GM19324 (cell line): ENCODE results near the gene LYPLAL1.
"Not testable (repeated sequence)": the region's sequence is repeated elsewhere in the genome, so short reads cannot be mapped to it uniquely, and the experiment has no call there.

Source experiments
- ATAC-seq: cut with Tn5 transposase; IDR thresholded peaks from one replicate; pipeline ENCODE4 v1.9.1; 2021; ENCODE audit warnings: mild to moderate bottlenecking, moderate library complexity; ENCODE audit not compliant: unreplicated experiment, low FRiP score

LYPLAL1 gene

GRCh38 chr1:219209578-219209977 lies 35.9 kb downstream of the LYPLAL1 start:
- no peak for ATAC-seq

DNA sequence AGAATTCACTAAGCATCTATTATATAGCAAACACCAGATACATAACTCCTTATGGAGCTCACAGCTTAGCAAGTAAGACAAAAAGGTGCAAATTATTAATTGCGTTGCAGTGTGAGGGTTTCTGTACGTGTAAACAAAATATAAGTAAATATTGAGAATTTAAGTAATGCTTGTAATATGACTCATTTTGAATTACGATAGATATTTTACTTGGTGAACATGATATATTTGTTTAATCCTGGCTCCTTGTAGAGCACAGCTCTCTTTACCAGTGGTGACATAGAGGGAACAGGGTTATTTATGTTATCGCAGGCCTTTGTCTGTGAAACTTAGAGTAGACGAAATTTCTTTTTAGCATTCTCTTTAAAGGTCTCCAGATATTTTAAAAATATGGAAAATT lies 36.4 kb downstream of the LYPLAL1 start:
- no peak for ATAC-seq

DNA sequence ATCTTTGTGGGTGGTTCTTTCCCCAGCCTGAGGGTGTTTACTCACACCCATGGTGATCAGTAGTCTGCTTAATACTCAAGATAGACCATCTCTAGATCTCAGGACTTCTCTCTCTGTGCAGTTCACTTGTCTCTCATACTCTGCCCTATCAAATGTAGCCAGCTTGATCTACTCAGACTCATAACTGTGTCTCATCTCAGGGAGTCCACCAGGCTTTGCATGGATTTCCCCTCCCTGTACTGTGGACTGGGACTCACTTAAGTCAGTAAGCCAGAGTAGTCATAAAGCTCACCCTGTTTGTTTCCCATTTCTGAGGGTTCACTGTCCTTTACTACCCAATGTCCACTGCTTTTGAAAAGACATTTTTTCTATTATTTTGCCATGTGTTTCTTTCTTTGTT lies 41.8 kb downstream of the LYPLAL1 start:
- no peak for ATAC-seq

DNA sequence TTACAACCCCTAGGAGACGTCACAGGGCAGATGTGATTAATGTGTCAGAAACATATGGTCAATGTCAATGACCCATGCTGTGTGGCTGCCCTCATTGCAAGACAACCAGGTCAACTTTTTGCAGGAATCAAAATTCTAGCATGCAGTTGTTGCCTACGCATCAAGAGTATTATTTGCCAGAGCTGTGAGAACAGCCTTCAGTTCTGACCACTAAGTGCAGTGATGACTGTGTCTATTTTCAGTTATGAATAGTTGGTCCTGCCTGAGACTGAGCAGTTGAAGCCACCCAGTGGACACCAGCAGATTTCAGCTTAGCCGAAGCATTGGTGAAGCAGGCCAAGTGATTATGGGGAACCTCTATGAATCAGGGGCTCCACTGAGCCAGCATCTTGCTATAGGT lies 47.3 kb downstream of the LYPLAL1 start:
- ATAC-seq: peak; percentile 81

- ATAC-seq: no peak
Observed at GRCh38 chr1:219223496-219223895, 49.8 kb downstream of the LYPLAL1 start.

GRCh38 chr1:219226196-219226595 lies 52.5 kb downstream of the LYPLAL1 start:
- no peak for ATAC-seq

DNA sequence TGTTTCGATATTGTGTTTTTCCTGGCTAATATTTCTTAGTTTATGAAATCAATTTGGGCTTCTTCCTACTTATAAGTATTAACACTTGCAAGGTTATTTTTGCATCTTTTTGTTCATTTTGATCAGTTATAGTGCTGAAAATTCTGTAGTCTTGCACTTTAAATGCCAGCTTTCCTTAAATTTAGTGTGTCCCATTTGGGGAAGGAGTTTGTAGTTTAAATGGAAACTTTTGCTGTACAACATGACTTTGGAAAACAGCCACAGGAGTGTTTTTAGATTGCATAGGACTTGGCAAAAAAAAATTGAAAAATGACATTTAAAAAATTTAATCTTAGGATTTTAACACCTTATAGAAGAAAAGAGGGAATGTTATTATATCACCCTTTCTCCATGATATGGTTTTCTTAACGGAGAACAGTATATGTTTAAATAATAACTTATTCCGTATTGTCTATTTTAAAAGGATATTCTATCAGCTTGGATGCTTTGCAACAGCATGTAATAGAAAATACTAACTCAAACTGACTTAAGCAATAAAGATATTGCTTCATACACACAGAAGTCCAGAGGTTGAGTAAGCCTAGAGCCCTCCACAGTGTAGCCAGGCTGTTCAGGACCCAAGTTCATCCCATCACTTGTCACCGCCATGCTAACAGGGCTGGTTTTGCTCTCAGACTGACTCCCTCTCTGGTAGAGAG lies 53.8 kb downstream of the LYPLAL1 start:
- no peak for ATAC-seq

- no peak for ATAC-seq
Observed at GRCh38 chr1:219228058-219228419, 54.4 kb downstream of the LYPLAL1 start.

DNA sequence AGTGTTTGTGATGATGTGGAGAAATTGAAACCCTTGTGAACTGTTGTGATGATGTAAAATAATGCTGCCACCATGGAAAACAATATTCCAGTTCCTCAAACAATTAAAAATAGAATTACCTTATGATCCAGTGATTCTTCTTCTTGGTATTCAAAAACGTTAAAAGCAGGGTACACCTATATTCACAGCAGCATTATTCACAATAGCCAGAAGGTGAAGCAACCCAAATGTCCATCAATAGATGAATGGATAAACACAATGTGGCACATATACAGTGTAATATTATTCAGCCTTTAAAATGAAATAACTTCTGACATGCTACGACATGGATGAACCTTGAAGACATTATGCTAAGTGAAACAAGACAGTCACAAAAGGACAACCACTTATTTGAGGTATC lies 59.2 kb downstream of the LYPLAL1 start:
- no peak for ATAC-seq

DNA sequence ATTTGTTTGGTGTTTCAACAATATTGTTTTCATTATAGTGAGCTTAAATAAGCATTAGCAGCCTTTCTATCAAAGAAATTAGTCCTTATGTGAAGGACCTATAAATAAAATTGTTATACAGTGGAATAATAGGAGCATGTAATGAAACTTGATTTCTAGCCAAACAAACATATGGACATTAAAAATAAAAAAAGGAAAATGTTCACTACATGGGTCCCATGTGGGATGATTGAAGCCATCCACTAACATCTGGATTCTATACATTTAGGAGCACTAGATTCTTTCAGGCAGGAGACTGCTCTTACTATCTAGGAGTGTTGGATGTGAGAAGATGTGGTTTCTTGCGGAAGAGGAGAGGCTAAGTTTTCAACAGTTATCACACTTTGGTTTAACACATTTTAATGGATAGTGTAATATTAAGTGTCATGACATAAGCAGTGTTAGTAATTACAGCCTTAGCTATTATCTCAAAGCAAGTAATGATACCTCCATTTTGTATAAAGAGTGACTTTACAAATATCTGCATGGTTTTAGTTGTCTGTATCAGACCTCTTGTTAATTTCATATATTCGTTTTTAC lies 62.3 kb downstream of the LYPLAL1 start:
- ATAC-seq: no peak

- ATAC-seq: no peak
Observed at GRCh38 chr1:219236933-219237610, 63.4 kb downstream of the LYPLAL1 start.

- ATAC-seq: no peak
Observed at GRCh38 chr1:219239518-219239917, 65.8 kb downstream of the LYPLAL1 start.

GRCh38 chr1:219244864-219245263 lies 71.2 kb downstream of the LYPLAL1 start:
- ATAC-seq: no peak

DNA sequence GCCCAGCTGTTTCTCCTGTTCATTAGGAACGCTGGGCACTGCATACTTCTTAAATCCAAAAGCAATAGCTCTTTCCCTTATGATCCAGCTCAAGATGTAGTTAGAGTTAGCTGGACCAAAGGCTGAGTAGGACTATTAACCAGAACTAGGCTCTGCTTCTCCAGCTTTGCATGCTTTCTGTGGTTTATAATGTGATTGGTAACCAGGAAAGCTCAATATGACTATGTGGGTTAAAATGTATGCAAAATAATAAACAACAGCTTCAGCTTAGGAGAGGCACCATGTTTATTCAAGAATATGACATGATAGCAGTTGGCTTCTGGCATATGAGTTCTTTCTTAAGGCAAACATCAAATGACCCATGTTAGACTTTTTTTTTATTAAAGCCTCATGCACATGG lies 73.8 kb downstream of the LYPLAL1 start:
- no peak for ATAC-seq

DNA sequence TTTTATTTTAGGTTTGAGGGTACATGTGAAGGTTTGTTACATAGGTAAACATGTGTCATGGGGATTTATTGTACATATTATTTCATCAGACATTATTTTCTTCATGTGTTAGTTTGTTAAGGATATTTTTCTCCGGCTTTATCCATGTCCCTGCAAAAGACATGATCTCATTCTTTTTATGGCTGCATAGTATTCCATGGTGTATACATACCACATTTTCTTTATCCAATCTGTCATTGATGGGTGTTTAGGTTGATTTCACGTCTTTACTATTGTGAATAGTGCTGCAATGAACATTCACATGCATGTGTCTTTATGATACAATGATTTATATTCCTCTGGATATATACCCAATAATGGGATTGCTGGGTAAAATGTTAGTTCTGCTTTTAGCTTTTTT lies 76.8 kb downstream of the LYPLAL1 start:
- not testable (repeated sequence) for ATAC-seq

DNA sequence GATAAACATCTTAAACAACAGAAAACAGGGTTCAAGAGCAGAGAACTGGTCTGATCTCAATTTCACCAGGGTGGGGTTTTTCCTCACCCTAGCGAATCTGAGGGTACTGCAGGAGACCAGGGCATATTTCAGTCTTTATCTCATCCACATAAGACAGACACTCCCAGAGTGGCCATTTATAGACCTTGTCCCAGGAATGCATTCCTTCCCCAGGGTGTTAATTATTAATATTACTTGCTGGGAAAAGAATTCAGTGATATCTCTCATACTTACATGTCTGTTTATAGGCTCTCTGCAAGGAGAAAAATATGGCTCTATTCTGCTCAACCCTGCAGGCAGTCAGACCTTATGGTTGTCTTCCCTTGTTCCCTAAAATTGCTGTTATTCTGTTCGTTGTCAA lies 84.1 kb downstream of the LYPLAL1 start:
- no peak for ATAC-seq

DNA sequence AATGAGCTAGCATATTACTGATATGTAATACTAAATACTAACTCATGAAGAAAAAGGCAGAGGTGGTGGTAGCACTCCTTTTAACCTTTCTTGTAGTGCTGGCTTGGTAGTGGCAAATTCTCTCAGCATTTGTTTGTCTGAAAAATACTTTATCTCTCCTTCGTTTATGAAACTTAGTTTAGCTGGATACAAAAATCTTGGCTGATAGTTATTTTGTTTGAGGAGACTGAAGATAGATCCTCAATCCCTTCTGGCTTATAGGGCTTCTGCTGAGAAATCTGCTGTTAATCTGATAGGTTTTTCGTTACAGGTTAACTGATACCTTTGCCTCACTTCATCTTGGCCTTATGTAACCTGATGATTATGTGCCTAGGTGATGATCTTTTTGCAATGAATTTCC lies 87.8 kb downstream of the LYPLAL1 start:
- ATAC-seq: no peak
